MCF 10A (cell line): Measurements from ENCODE around the gene ANO4. TPM values are rescaled to one million over a fixed set of nuclear protein-coding genes. Genes with fewer than 3 reads are reported as not detected.

Experiments
- BruUV-seq: library from RNA; stranded (reverse); fragments of 400-500 nt; replicated peaks from 2 replicates; lab custom pipeline; 2021; lab: Mats Ljungman, UMichigan
- CTCF ChIA-PET: fragments of 300-600 bp; sonication (Branson Sonifier 250); formaldehyde crosslinking; extraction: SDS; loops from one replicate; lab custom pipeline; 2021; ENCODE audit warnings: antibody characterized with exemption, inconsistent platforms; lab: Yijun Ruan, JAX
- POLR2A ChIA-PET: fragments of 300-600, 350-650 bp; sonication (Branson Sonifier 250); formaldehyde crosslinking; extraction: SDS; loops from one replicate; lab custom pipeline; 2020; ENCODE audit warnings: antibody characterized with exemption, inconsistent platforms; lab: Yijun Ruan, JAX
- DNase-seq: peaks from one replicate; pipeline ENCODE4 v3.0.0-alpha.2; 2018; ENCODE audit not compliant: unreplicated experiment
- H3K27ac Mint-ChIP-seq: one replicate; pipeline ENCODE4 v1.8.0; 2022; ENCODE audit warnings: mild to moderate bottlenecking, low read depth, mixed read lengths; ENCODE audit not compliant: unreplicated experiment
- H3K27me3 Mint-ChIP-seq: one replicate; pipeline ENCODE4 v1.8.0; 2022; ENCODE audit warnings: mixed read lengths; ENCODE audit not compliant: insufficient read depth, unreplicated experiment
- H3K36me3 Mint-ChIP-seq: one replicate; pipeline ENCODE4 v1.8.0; 2022; ENCODE audit warnings: mild to moderate bottlenecking, moderate library complexity, mixed read lengths; ENCODE audit not compliant: insufficient read depth, unreplicated experiment
- H3K4me1 Mint-ChIP-seq: one replicate; pipeline ENCODE4 v1.8.0; 2022; ENCODE audit warnings: mixed read lengths; ENCODE audit not compliant: insufficient read depth, unreplicated experiment
- H3K4me3 Mint-ChIP-seq: one replicate; pipeline ENCODE4 v1.8.0; 2022; ENCODE audit warnings: mild to moderate bottlenecking, moderate library complexity, mixed read lengths; ENCODE audit not compliant: unreplicated experiment
- H3K9me3 Mint-ChIP-seq: one replicate; pipeline ENCODE4 v1.8.0; 2022; ENCODE audit warnings: mixed read lengths; ENCODE audit not compliant: unreplicated experiment
- intact Hi-C: fragments of 100-400 bp; cut with micrococcal nuclease; formaldehyde crosslinking; loops from 2 replicates; pipeline ENCODE4 v1.14.1; 2022
- total RNA-seq: library from RNA; stranded (reverse); gene quantifications from 2 replicates; pipeline ENCODE4 v1.2.3, GENCODE V29; 2022
- TF ChIP-seq, protein P1 (sequence below): fragments of 200-600 bp; IDR thresholded peaks from one replicate; pipeline ENCODE4 v1.8.0; 2022; ENCODE audit warnings: antibody characterized with exemption, mild to moderate bottlenecking; ENCODE audit not compliant: unreplicated experiment

ANO4 gene
- total RNA-seq, 1 experiment from 2014 or later = 0.91 TPM

DNA sequence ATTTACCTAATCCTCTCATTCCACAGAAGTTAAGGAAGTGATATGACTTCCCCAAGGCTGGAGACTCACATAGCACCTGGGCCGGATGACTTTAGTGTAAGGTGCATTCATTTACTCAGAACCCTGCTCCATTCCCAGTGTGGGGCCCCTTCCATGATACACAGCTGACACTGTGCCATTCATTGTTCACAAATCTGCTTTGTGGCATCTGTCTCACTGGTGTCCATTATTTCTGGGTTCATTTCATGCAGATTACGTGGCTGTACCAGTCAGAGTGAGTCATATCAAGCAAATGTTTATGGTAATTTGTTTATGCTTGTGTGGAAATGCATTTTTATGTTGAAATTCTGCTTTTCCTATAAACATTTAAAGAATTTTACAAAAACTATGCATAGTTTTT lies 5.2 kb downstream of the ANO4 start:
- TF ChIP-seq, protein P1, sequence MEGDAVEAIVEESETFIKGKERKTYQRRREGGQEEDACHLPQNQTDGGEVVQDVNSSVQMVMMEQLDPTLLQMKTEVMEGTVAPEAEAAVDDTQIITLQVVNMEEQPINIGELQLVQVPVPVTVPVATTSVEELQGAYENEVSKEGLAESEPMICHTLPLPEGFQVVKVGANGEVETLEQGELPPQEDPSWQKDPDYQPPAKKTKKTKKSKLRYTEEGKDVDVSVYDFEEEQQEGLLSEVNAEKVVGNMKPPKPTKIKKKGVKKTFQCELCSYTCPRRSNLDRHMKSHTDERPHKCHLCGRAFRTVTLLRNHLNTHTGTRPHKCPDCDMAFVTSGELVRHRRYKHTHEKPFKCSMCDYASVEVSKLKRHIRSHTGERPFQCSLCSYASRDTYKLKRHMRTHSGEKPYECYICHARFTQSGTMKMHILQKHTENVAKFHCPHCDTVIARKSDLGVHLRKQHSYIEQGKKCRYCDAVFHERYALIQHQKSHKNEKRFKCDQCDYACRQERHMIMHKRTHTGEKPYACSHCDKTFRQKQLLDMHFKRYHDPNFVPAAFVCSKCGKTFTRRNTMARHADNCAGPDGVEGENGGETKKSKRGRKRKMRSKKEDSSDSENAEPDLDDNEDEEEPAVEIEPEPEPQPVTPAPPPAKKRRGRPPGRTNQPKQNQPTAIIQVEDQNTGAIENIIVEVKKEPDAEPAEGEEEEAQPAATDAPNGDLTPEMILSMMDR = no peak
- no peaks in the 10 kb centered on the region for H3K9me3 Mint-ChIP-seq
- DNase-seq = peak; percentile 18
- ChIA-PET POLR2A (no interaction called here), CTCF (no interaction called here)
- peaks cover 9% of the 10 kb centered on the region for H3K27me3 Mint-ChIP-seq
- BruUV-seq = no TSS peak
- no peaks in the 10 kb centered on the region for H3K4me1 Mint-ChIP-seq
- intact Hi-C loops = no loop called here
- no peak overlapping the region for H3K4me3 Mint-ChIP-seq
- peaks cover 6% of the 10 kb centered on the region for H3K36me3 Mint-ChIP-seq
- no peak overlapping the region for H3K27ac Mint-ChIP-seq

DNA sequence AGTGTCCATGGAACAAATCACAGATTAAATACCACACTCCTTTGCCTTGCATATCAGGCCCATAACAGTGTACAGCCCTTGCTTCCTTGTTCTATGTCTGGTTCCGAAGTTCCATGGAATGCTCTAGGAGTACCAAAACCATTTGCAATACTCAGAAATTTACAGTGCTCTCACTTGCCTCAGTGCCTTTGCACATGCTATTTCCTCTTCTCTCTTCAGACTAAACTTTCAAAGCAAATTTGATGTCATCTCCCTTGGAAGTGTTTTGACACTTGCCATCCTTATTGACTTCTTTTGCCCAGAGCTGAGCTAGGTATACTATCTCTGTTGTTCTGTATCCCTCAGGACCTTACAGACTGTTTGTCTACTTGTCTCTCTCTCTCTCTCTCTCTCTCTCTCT lies 6.1 kb downstream of the ANO4 start:
- TF ChIP-seq, protein P1 = no peak
- Mint-ChIP-seq H3K27me3 (no peaks in the 10 kb centered on the region), H3K27ac (no peak overlapping the region), H3K9me3 (no peaks in the 10 kb centered on the region), H3K4me3 (no peak overlapping the region), H3K4me1 (no peaks in the 10 kb centered on the region), H3K36me3 (peaks cover 6% of the 10 kb centered on the region)
- DNase-seq = no peak
- no TSS peak for BruUV-seq
- POLR2A ChIA-PET = no interaction called here
- CTCF ChIA-PET = no interaction called here
- intact Hi-C loops = no loop called here

DNA sequence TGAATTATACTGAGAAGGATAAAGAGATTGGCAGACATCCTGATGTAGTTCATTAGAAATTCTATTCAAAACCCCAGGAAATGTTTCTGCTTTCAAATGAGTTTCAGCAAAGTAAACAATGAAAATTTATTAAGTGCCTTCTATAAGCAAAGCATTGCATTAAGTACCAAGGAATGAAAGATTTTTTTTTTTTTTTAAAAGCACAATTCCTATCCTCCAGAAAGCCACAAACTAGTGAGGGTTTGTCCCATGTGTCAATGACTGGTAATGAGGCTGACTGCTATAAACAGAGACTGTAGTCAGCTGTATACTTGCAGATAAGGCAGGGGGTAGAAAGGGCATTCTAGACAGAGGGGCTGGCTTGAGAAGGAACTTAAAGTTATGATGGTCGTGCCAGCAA lies 6.7 kb downstream of the ANO4 start:
- no TSS peak for BruUV-seq
- no peak for DNase-seq
- Mint-ChIP-seq H3K36me3 (peaks cover 6% of the 10 kb centered on the region), H3K27ac (no peak overlapping the region), H3K9me3 (no peaks in the 10 kb centered on the region), H3K4me1 (no peaks in the 10 kb centered on the region), H3K4me3 (no peak overlapping the region), H3K27me3 (no peaks in the 10 kb centered on the region)
- intact Hi-C loops = no loop called here
- TF ChIP-seq, protein P1 = no peak
- ChIA-PET CTCF (no interaction called here), POLR2A (no interaction called here)

DNA sequence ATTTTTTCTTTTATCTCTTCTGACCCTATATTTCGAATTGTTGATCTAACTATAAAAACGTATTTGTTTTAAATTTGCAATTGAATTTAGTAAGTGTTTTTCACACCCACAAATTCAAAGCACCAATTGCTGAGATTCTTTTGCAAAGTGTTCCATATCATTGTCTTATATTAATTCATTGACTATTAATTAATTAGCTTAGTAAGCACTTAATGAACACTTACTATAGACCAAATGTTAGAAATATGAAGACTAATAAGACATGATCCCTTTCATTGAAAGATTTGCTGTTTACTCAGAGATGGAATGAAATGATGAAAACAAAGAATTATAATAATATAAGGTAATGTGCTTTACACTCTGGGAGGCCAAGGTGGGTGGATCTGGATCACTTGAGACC lies 14.2 kb downstream of the ANO4 start:
- no TSS peak for BruUV-seq
- no peak overlapping the region for H3K4me3 Mint-ChIP-seq
- no peak for DNase-seq
- no peaks in the 10 kb centered on the region for H3K27me3 Mint-ChIP-seq
- H3K27ac Mint-ChIP-seq = no peak overlapping the region
- TF ChIP-seq, protein P1 = no peak
- no peaks in the 10 kb centered on the region for H3K36me3 Mint-ChIP-seq
- ChIA-PET CTCF (no interaction called here), POLR2A (interaction anchor here (0.6 kb wide), 1 partner anchor 252 kb away, joined by 3 read pairs; no protein-coding TSS in a partner anchor)
- no peaks in the 10 kb centered on the region for H3K9me3 Mint-ChIP-seq
- no peaks in the 10 kb centered on the region for H3K4me1 Mint-ChIP-seq
- intact Hi-C loops = no loop called here
